WERI-Rb-1 (cell line): Measurements from ENCODE around the gene ARID1B.
A peak's percentile ranks its signal among the peaks of the same experiment; 100 is the strongest.

Source experiments
- DNase-seq: peaks from one replicate; pipeline ENCODE4 v3.0.0-alpha.2; 2020
- H3K27ac ChIP-seq: fragments of 250-450 bp; sonication (Bioruptor Pico); 2 replicates; pipeline ENCODE4 v1.5.1; 2020; ENCODE audit warnings: mild to moderate bottlenecking, moderate library complexity
- H3K27me3 ChIP-seq: fragments of 250-450 bp; sonication (Bioruptor Pico); 2 replicates; pipeline ENCODE4 v1.5.1; 2021; ENCODE audit warnings: mild to moderate bottlenecking, low read depth, moderate library complexity; ENCODE audit not compliant: insufficient read depth, severe bottlenecking
- H3K36me3 ChIP-seq: fragments of 250-450 bp; sonication (Bioruptor Pico); 2 replicates; pipeline ENCODE4 v1.5.1; 2020; ENCODE audit warnings: mild to moderate bottlenecking, moderate library complexity
- H3K4me3 ChIP-seq: 2 replicates; pipeline ENCODE4 v1.5.1; 2011; ENCODE audit warnings: low read depth, mild to moderate bottlenecking, control low read depth, low read length
- H3K9me3 ChIP-seq: fragments of 250-450 bp; sonication (Bioruptor Pico); 2 replicates; pipeline ENCODE4 v1.5.1; 2021; ENCODE audit warnings: mild to moderate bottlenecking, moderate library complexity; ENCODE audit not compliant: severe bottlenecking
- CTCF ChIP-seq: IDR thresholded peaks from 2 replicates; pipeline ENCODE4 v1.5.1; 2011; ENCODE audit warnings: low read depth, mild to moderate bottlenecking, control low read depth, inconsistent platforms, low read length

Gene ARID1B

GRCh38 chr6:156848123-156848522, 70.9 kb downstream of the ARID1B start:
- no peaks in the 10 kb centered on the region for H3K9me3 ChIP-seq
- no peak for TF ChIP-seq CTCF
- no peak overlapping the region for H3K27ac ChIP-seq
- no peak for DNase-seq
- no peaks in the 10 kb centered on the region for H3K27me3 ChIP-seq
- no peaks in the 10 kb centered on the region for H3K36me3 ChIP-seq
- H3K4me3 ChIP-seq = no peak overlapping the region

- H3K4me3 ChIP-seq = no peak overlapping the region
- no peak overlapping the region for H3K27ac ChIP-seq
- no peaks in the 10 kb centered on the region for H3K27me3 ChIP-seq
- no peaks in the 10 kb centered on the region for H3K9me3 ChIP-seq
- peak; percentile 26 for DNase-seq
- no peaks in the 10 kb centered on the region; the same call in 1 of the 2 replicates for H3K36me3 ChIP-seq
- no peak for TF ChIP-seq CTCF
These were observed 71.4 kb downstream of the ARID1B start for GRCh38 chr6:156848533-156848932.

GRCh38 chr6:156849806-156850205, 72.6 kb downstream of the ARID1B start:
- no peak for DNase-seq
- H3K27ac ChIP-seq = no peak overlapping the region

GRCh38 chr6:156850353-156850752, 73.2 kb downstream of the ARID1B start:
- Histone ChIP-seq H3K27ac (no peak overlapping the region), H3K4me3 (no peak overlapping the region), H3K36me3 (no peaks in the 10 kb centered on the region; the same call in 1 of the 2 replicates), H3K9me3 (no peaks in the 10 kb centered on the region), H3K27me3 (no peaks in the 10 kb centered on the region)
- no peak for DNase-seq
- TF ChIP-seq CTCF = no peak

More at GRCh38 chr6:156849806-156850205, 72.6 kb downstream of the ARID1B start:
- H3K9me3 ChIP-seq = no peaks in the 10 kb centered on the region
- TF ChIP-seq CTCF = no peak
- no peaks in the 10 kb centered on the region for H3K27me3 ChIP-seq
- no peaks in the 10 kb centered on the region; the same call in 1 of the 2 replicates for H3K36me3 ChIP-seq
- H3K4me3 ChIP-seq = no peak overlapping the region

- Histone ChIP-seq H3K9me3 (no peaks in the 10 kb centered on the region), H3K4me3 (no peak overlapping the region), H3K27me3 (no peaks in the 10 kb centered on the region), H3K27ac (no peak overlapping the region), H3K36me3 (no peaks in the 10 kb centered on the region; the same call in 1 of the 2 replicates)
- TF ChIP-seq CTCF = no peak
- no peak for DNase-seq
These were observed 74.3 kb downstream of the ARID1B start for GRCh38 chr6:156851454-156851921.
